Left lung (tissue), 10 donors: ENCODE measurements around the gene UBE2O. TPM values are rescaled to one million over a fixed set of nuclear protein-coding genes. Genes with fewer than 3 reads are reported as not detected.

Source experiments
- ATAC-seq: fragments of 200-7000 bp; cut with Tn5 transposase; one replicate; pipeline ENCODE4 v1.9.1; 2020; ENCODE audit warnings: moderate library complexity
- DNase-seq, 4 donors: peaks; one replicate each; pipeline ENCODE4 v3.0.0-alpha.2; 2013 to 2020
- H3K27ac ChIP-seq, 2 donors: fragments of 200-600 bp; sonication (generic) in 1 of 2; one replicate each; pipeline versions ENCODE4 v1.5.0 to v1.8.0; 2020 to 2021
- H3K27me3 ChIP-seq, 2 donors: fragments of 200-600 bp; sonication (generic) in 1 of 2; one replicate each; pipeline versions ENCODE4 v1.5.0 to v1.8.0; 2020 to 2021
- H3K36me3 ChIP-seq, 2 donors: fragments of 200-600 bp; sonication (generic) in 1 of 2; one replicate each; pipeline versions ENCODE4 v1.5.0 to v1.8.0; 2020 to 2021
- H3K4me1 ChIP-seq, 2 donors: fragments of 200-600 bp; one replicate each; pipeline ENCODE4 v1.8.0; 2021
- H3K4me3 ChIP-seq, 2 donors: fragments of 200-600 bp; sonication (generic) in 1 of 2; one replicate each; pipeline versions ENCODE4 v1.5.0 to v1.8.0; 2020 to 2021; ENCODE audit warnings: mild to moderate bottlenecking in 1 of 2
- H3K9me3 ChIP-seq, 2 donors: fragments of 200-600 bp; sonication (generic) in 1 of 2; one replicate each; pipeline versions ENCODE4 v1.5.0 to v1.8.0; 2020 to 2021
- intact Hi-C, 2 donors: fragments of 100-400 bp; cut with DNase I; formaldehyde crosslinking; loops; one replicate each; pipeline versions ENCODE4 v1.11.2 to v1.14.2; 2022
- polyA plus RNA-seq, 6 donors: library from polyadenylated mRNA; unstranded; fragments of 120-200 nt; gene quantifications; one replicate each; pipeline ENCODE4 v1.2.1, GENCODE V29; 2013; ENCODE audit not compliant: insufficient read length in 6 of 6
- total RNA-seq, 2 donors: library from RNA; stranded (reverse); fragmentation: NEBNext Ultra II Directional; extraction: Animal tissue kit (Norgen Biotek cat#: 25700); gene quantifications; one replicate each; pipeline ENCODE4 v1.2.1, GENCODE V29; 2021
- TF ChIP-seq, protein P1 (sequence below), 2 donors: fragments of 200-600 bp; sonication (generic) in 1 of 2; IDR thresholded peaks; one replicate each; pipeline versions ENCODE4 v1.5.0 to v1.8.0; 2021; ENCODE audit warnings: antibody characterized with exemption in 2 of 2
- donor health status: DM: no; HTN: yes; CAD: no.
- donor health status: DM: no; HTN: no; CAD: no.

UBE2O gene
- total and polyA plus RNA-seq, 8 donors: 20.1 to 34.8 (median 27.1) TPM

DNA sequence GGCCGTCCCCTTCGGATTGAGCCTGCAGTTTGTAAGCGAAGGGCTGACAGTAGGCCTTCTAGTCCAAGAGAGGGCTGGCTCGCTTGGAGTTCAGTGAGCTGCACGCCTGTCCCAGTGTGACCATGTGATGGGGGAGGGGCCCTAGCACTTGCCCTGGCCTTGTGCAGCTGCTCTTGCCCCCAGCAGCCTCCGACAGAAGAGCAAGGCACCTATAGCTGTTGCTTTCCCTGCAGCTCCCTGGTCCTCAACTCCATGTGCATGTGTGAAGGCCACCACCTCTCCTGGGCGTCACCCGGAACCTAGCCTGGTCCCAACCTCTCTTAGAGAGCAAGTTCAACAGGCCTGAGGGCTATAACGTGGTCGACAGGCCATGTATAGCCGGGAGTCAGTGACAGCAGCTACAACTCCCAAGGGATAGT, 62.9 kb downstream of the UBE2O start:
- no peak overlapping the region for H3K4me3 ChIP-seq
- no peak overlapping the region for H3K27ac ChIP-seq
- H3K9me3 ChIP-seq: no peaks in the 10 kb centered on the region
- peaks cover 13 to 26% of the 10 kb centered on the region in 2 donors for H3K4me1 ChIP-seq
- ATAC-seq (no peak), DNase-seq (no peak)
- H3K27me3 ChIP-seq: peaks cover 0 to 7% of the 10 kb centered on the region in 2 donors
- H3K36me3 ChIP-seq: peaks cover 0 to 69% of the 10 kb centered on the region in 2 donors
- intact Hi-C loops: no loop called here
- TF ChIP-seq, protein P1, sequence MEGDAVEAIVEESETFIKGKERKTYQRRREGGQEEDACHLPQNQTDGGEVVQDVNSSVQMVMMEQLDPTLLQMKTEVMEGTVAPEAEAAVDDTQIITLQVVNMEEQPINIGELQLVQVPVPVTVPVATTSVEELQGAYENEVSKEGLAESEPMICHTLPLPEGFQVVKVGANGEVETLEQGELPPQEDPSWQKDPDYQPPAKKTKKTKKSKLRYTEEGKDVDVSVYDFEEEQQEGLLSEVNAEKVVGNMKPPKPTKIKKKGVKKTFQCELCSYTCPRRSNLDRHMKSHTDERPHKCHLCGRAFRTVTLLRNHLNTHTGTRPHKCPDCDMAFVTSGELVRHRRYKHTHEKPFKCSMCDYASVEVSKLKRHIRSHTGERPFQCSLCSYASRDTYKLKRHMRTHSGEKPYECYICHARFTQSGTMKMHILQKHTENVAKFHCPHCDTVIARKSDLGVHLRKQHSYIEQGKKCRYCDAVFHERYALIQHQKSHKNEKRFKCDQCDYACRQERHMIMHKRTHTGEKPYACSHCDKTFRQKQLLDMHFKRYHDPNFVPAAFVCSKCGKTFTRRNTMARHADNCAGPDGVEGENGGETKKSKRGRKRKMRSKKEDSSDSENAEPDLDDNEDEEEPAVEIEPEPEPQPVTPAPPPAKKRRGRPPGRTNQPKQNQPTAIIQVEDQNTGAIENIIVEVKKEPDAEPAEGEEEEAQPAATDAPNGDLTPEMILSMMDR (IDR thresholded peaks at IDR 0.05): no peak

DNA sequence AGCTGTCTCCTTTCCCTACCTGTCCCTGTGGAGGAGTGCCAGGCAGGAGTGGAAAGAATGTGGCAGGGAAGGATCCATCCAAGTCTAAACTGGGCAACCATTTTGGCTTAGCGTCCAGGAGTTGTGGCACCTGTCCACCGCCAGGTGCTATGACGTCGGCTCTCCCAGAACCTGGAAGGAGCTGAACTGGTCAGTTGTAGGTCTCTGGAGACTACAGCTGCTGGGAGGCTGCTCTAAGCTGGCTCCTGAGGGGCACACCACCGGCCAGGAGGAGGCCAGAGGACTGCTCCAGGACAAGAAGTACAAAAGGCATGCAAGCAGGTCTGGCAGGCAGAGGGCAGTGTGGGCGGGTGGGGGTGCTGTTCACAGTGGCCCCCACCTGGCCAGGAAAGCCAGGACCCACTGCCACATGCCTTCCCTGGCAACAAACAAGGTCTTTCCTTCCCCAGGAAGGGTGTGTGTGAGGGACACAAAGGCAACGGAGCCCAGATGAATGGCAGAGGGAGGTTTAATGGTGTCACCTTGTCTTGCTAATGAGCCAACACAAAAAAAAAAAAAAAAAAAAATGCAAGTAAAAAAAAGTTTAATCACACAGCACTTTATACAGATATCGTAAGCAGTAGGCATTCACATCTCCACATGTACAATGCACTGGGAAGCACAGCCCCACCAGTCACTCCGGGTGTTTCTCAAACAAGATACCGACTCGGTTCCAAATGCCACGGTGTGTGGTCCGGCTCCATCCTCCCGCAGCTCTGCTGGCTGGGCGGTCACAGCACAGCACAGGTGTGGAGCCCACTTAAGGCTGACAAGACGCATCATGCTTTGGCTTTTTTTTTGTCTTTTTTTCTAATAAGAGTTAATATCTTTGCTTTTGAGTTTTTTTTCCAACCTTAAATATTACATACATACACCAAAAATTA, 63.7 kb downstream of the UBE2O start:
- Histone ChIP-seq H3K27me3 (peaks cover 0 to 13% of the 10 kb centered on the region in 2 donors), H3K4me3 (no peak overlapping the region), H3K36me3 (peaks cover 0 to 64% of the 10 kb centered on the region in 2 donors), H3K4me1 (peaks cover 19 to 31% of the 10 kb centered on the region in 2 donors), H3K27ac (no peak overlapping the region), H3K9me3 (no peaks in the 10 kb centered on the region)
- TF ChIP-seq, protein P1 (IDR thresholded peaks at IDR 0.05): no peak
- intact Hi-C loops: no loop called here
- ATAC-seq: no peak
- DNase-seq: no peak

DNA sequence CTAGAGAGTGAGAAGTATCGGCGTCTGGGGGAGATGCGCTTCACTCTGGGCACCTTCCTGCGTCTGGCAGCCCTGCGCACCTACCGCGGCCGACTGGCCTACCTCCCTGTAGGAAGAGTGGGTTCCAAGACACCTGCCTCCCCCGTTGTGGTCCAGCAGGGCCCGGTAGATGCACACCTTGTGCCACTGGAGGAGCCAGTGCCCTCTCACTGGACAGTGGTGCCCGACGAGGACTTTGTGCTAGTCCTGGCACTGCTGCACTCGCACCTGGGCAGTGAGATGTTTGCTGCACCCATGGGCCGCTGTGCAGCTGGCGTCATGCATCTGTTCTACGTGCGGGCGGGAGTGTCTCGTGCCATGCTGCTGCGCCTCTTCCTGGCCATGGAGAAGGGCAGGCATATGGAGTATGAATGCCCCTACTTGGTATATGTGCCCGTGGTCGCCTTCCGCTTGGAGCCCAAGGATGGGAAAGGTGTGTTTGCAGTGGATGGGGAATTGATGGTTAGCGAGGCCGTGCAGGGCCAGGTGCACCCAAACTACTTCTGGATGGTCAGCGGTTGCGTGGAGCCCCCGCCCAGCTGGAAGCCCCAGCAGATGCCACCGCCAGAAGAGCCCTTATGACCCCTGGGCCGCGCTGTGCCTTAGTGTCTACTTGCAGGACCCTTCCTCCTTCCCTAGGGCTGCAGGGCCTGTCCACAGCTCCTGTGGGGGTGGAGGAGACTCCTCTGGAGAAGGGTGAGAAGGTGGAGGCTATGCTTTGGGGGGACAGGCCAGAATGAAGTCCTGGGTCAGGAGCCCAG, 65.8 kb downstream of the UBE2O start:
- DNase-seq (no peak), ATAC-seq (no peak)
- Histone ChIP-seq H3K36me3 (peaks cover 0 to 48% of the 10 kb centered on the region in 2 donors), H3K4me1 (peaks cover 27 to 45% of the 10 kb centered on the region in 2 donors), H3K27me3 (peaks cover 0 to 22% of the 10 kb centered on the region in 2 donors), H3K4me3 (peak overlapping the region in 1 of 2 donors; percentile 73), H3K9me3 (no peaks in the 10 kb centered on the region), H3K27ac (no peak overlapping the region)
- intact Hi-C loops: no loop called here
- TF ChIP-seq, protein P1 (IDR thresholded peaks at IDR 0.05): no peak

DNA sequence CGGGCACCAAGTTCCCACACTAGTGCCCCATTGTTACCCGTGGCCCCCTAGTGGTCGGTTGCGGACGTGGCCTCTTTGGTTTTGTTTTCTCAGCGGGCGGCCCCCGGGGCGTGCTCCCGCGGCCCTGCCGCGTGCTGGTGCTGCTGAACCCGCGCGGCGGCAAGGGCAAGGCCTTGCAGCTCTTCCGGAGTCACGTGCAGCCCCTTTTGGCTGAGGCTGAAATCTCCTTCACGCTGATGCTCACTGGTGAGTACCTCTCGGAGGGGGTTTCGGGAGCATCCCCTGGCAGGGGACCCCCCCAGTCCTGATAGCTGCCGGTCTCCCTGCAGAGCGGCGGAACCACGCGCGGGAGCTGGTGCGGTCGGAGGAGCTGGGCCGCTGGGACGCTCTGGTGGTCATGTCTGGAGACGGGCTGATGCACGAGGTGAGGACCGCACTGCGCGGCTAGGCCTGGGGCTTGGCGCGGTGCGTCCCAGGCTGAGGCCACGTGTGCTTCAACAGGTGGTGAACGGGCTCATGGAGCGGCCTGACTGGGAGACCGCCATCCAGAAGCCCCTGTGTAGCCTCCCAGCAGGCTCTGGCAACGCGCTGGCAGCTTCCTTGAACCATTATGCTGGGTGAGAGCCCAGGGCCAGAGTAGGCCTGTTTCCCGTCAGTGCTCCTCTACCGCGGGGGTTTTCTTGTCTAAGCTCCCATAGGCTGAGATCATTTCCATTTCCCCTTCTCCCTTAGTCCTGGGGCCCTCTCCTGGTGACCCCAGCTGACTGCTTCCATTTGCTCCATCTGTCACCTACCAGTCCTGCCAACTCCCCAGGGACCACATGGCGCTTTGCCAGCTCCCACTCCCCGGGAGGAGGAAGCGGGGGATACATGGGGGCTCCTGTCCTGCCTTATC, 66.8 kb downstream of the UBE2O start:
- Histone ChIP-seq H3K4me3 (peak overlapping the region; percentile 60 to 73), H3K27me3 (peaks cover 0 to 22% of the 10 kb centered on the region in 2 donors), H3K4me1 (peaks cover 28 to 55% of the 10 kb centered on the region in 2 donors), H3K9me3 (no peaks in the 10 kb centered on the region), H3K27ac (peak overlapping the region; percentile 80 to 92), H3K36me3 (peaks cover 0 to 40% of the 10 kb centered on the region in 2 donors)
- DNase-seq (peak in 3 of 4 donors; percentile 58 to 95 (median 80)), ATAC-seq (peak; percentile 54)
- intact Hi-C loops: no loop called here
- TF ChIP-seq, protein P1 (IDR thresholded peaks at IDR 0.05): peak; percentile 91 to 93
